Fibroblast of the aortic adventitia (primary cell): Measurements from ENCODE around the gene ZNF48. TPM values are rescaled to one million over a fixed set of nuclear protein-coding genes. Genes with fewer than 3 reads are reported as not detected.

Experiments used
- DNase-seq: peaks from one replicate; pipeline ENCODE4 v3.0.0-alpha.2; 2010; ENCODE audit warnings: low read depth
- H3K4me3 ChIP-seq: 2 replicates; pipeline ENCODE4 v1.5.1; 2011; ENCODE audit warnings: low read depth, mild to moderate bottlenecking, control low read depth, low read length, moderate library complexity
- CTCF ChIP-seq: IDR thresholded peaks from 2 replicates; pipeline ENCODE4 v1.5.1; 2011; ENCODE audit warnings: mild to moderate bottlenecking, low read length, control low read depth, inconsistent platforms; ENCODE audit not compliant: insufficient read depth
- total RNA-seq: library from RNA; depleted of rRNA; stranded (reverse); fragments of >200 nt; gene quantifications from 2 replicates; pipeline ENCODE4 v1.2.3, GENCODE V29; 2012; ENCODE audit warnings: low replicate concordance

Gene ZNF48
- total RNA-seq, 1 donor, result 5.4 TPM

GRCh38 chr16:30351001-30351441 lies 44.2 kb upstream of the ZNF48 start:
- no peak for DNase-seq
- no peak overlapping the region for H3K4me3 ChIP-seq
- TF ChIP-seq CTCF, result no peak

GRCh38 chr16:30351586-30352419 lies 43.4 kb upstream of the ZNF48 start:
- DNase-seq, result peak; percentile 98
- no peak for TF ChIP-seq CTCF
- no peak overlapping the region for H3K4me3 ChIP-seq

GRCh38 chr16:30352488-30353401 lies 42.5 kb upstream of the ZNF48 start:
- no peak overlapping the region for H3K4me3 ChIP-seq
- peak; percentile 23 for TF ChIP-seq CTCF
- no peak for DNase-seq

GRCh38 chr16:30353438-30354129 lies 41.6 kb upstream of the ZNF48 start:
- peak overlapping the region; percentile 97 for H3K4me3 ChIP-seq
- TF ChIP-seq CTCF, result no peak

GRCh38 chr16:30354423-30355143 lies 40.6 kb upstream of the ZNF48 start:
- H3K4me3 ChIP-seq, result peak overlapping the region; percentile 97
- no peak for TF ChIP-seq CTCF
- DNase-seq, result peak; percentile 19

More at GRCh38 chr16:30353438-30354129, 41.6 kb upstream of the ZNF48 start:
- DNase-seq, result no peak
